ENCODE data around the gene NSMCE1.

The NSMCE1 gene

GRCh38 chr16:27293343-27293742 is 24.8 kb upstream of the NSMCE1 start:
- no peak overlapping the region for H3K4me2 ChIP-seq (ENCODE audit: low read length)
- no peaks in the 10 kb centered on the region for H3K79me2 ChIP-seq (ENCODE audit: control insufficient read depth, insufficient read depth, low read length, poor library complexity)
- H2BK12ac ChIP-seq (ENCODE audit: low read length), result no peak overlapping the region
- no peak overlapping the region for H2BK120ac ChIP-seq (ENCODE audit: insufficient read depth, low read length, poor library complexity)
- H3K36me3 ChIP-seq (ENCODE audit: control insufficient read depth in 1 of 2, insufficient read depth in 2 of 2, low read length in 2 of 2), result no peaks in the 10 kb centered on the region
- H3K4me1 ChIP-seq (ENCODE audit: control insufficient read depth in 1 of 2, insufficient read depth in 2 of 2, low read length in 2 of 2), result no peaks in the 10 kb centered on the region
- H3K27ac ChIP-seq (ENCODE audit: low read depth, low read length), result no peak overlapping the region
- no peak overlapping the region for H4K12ac ChIP-seq (ENCODE audit: low read depth, low read length)
- no peak overlapping the region for H2AFZ ChIP-seq (ENCODE audit: insufficient read depth, low read length, poor library complexity)
- H3K9me3 ChIP-seq (ENCODE audit: insufficient read depth, low read depth, low read length), result no peaks in the 10 kb centered on the region
- no CpG with 5 or more reads among the region's 5 CpGs for WGBS (ENCODE audit: extremely low coverage, insufficient coverage, insufficient read length)
- H3K18ac ChIP-seq (ENCODE audit: low read length), result no peak overlapping the region
- H3K4me3 ChIP-seq (ENCODE audit: low read depth, low read length), result no peak overlapping the region
- no peak overlapping the region for H4K91ac ChIP-seq (ENCODE audit: low read depth, low read length)
- no peak overlapping the region for H3K23ac ChIP-seq (ENCODE audit: low read length)
- H2BK5ac ChIP-seq (ENCODE audit: low read depth, low read length, poor library complexity), result no peak overlapping the region
- no peak overlapping the region for H3K9ac ChIP-seq (ENCODE audit: low read length)
- no peak overlapping the region for H4K8ac ChIP-seq (ENCODE audit: low read depth, low read length)
- no peak overlapping the region for H3K4ac ChIP-seq (ENCODE audit: low read depth, low read length)
- H2AK5ac ChIP-seq (ENCODE audit: low read length), result no peak overlapping the region
- no peaks in the 10 kb centered on the region for H3K79me1 ChIP-seq (ENCODE audit: low read length)
- no peak for DNase-seq
- H3K27me3 ChIP-seq (ENCODE audit: insufficient read depth, low read length), result no peaks in the 10 kb centered on the region
- H3K14ac ChIP-seq (ENCODE audit: low read length), result no peak overlapping the region

- no CpG with 5 or more reads among the region's 4 CpGs for WGBS (ENCODE audit: extremely low coverage, insufficient coverage, insufficient read length)
- no peak overlapping the region for H2AK5ac ChIP-seq (ENCODE audit: low read length)
- H3K4me1 ChIP-seq (ENCODE audit: control insufficient read depth in 1 of 2, insufficient read depth in 2 of 2, low read length in 2 of 2), result no peaks in the 10 kb centered on the region
- no peak overlapping the region for H2BK120ac ChIP-seq (ENCODE audit: insufficient read depth, low read length, poor library complexity)
- no peak overlapping the region for H4K8ac ChIP-seq (ENCODE audit: low read depth, low read length)
- H4K91ac ChIP-seq (ENCODE audit: low read depth, low read length), result no peak overlapping the region
- no peak overlapping the region for H3K4me2 ChIP-seq (ENCODE audit: low read length)
- H3K27me3 ChIP-seq (ENCODE audit: insufficient read depth, low read length), result no peaks in the 10 kb centered on the region
- H3K9ac ChIP-seq (ENCODE audit: low read length), result no peak overlapping the region
- H2BK12ac ChIP-seq (ENCODE audit: low read length), result no peak overlapping the region
- no peak overlapping the region for H3K4ac ChIP-seq (ENCODE audit: low read depth, low read length)
- no peak overlapping the region for H2AFZ ChIP-seq (ENCODE audit: insufficient read depth, low read length, poor library complexity)
- H2BK5ac ChIP-seq (ENCODE audit: low read depth, low read length, poor library complexity), result no peak overlapping the region
- no peak overlapping the region for H3K23ac ChIP-seq (ENCODE audit: low read length)
- H3K27ac ChIP-seq (ENCODE audit: low read depth, low read length), result no peak overlapping the region
- H3K4me3 ChIP-seq (ENCODE audit: low read depth, low read length), result no peak overlapping the region
- H3K79me2 ChIP-seq (ENCODE audit: control insufficient read depth, insufficient read depth, low read length, poor library complexity), result no peaks in the 10 kb centered on the region
- H3K9me3 ChIP-seq (ENCODE audit: insufficient read depth, low read depth, low read length), result no peaks in the 10 kb centered on the region
- no peak overlapping the region for H3K18ac ChIP-seq (ENCODE audit: low read length)
- no peaks in the 10 kb centered on the region for H3K79me1 ChIP-seq (ENCODE audit: low read length)
- no peak overlapping the region for H4K12ac ChIP-seq (ENCODE audit: low read depth, low read length)
- no peak overlapping the region for H3K14ac ChIP-seq (ENCODE audit: low read length)
- H3K36me3 ChIP-seq (ENCODE audit: control insufficient read depth in 1 of 2, insufficient read depth in 2 of 2, low read length in 2 of 2), result no peaks in the 10 kb centered on the region
- DNase-seq, result no peak
Measured at GRCh38 chr16:27291722-27292240, 23.2 kb upstream of the NSMCE1 start.

- H4K91ac ChIP-seq (ENCODE audit: low read depth, low read length), result no peak overlapping the region
- no peak overlapping the region for H4K8ac ChIP-seq (ENCODE audit: low read depth, low read length)
- no peak overlapping the region for H2BK120ac ChIP-seq (ENCODE audit: insufficient read depth, low read length, poor library complexity)
- H2AK5ac ChIP-seq (ENCODE audit: low read length), result no peak overlapping the region
- no peak overlapping the region for H3K4me3 ChIP-seq (ENCODE audit: low read depth, low read length)
- H3K36me3 ChIP-seq (ENCODE audit: control insufficient read depth in 1 of 2, insufficient read depth in 2 of 2, low read length in 2 of 2), result no peaks in the 10 kb centered on the region
- no peak overlapping the region for H2BK12ac ChIP-seq (ENCODE audit: low read length)
- no peak overlapping the region for H3K14ac ChIP-seq (ENCODE audit: low read length)
- H3K79me2 ChIP-seq (ENCODE audit: control insufficient read depth, insufficient read depth, low read length, poor library complexity), result no peaks in the 10 kb centered on the region
- no peaks in the 10 kb centered on the region for H3K79me1 ChIP-seq (ENCODE audit: low read length)
- H3K23ac ChIP-seq (ENCODE audit: low read length), result no peak overlapping the region
- H3K18ac ChIP-seq (ENCODE audit: low read length), result no peak overlapping the region
- no peaks in the 10 kb centered on the region for H3K27me3 ChIP-seq (ENCODE audit: insufficient read depth, low read length)
- no peak overlapping the region for H4K12ac ChIP-seq (ENCODE audit: low read depth, low read length)
- no peak for DNase-seq
- no peaks in the 10 kb centered on the region for H3K9me3 ChIP-seq (ENCODE audit: insufficient read depth, low read depth, low read length)
- H2AFZ ChIP-seq (ENCODE audit: insufficient read depth, low read length, poor library complexity), result no peak overlapping the region
- H3K4me1 ChIP-seq (ENCODE audit: control insufficient read depth in 1 of 2, insufficient read depth in 2 of 2, low read length in 2 of 2), result no peaks in the 10 kb centered on the region
- no peak overlapping the region for H3K4me2 ChIP-seq (ENCODE audit: low read length)
- H2BK5ac ChIP-seq (ENCODE audit: low read depth, low read length, poor library complexity), result no peak overlapping the region
- no peak overlapping the region for H3K4ac ChIP-seq (ENCODE audit: low read depth, low read length)
- no CpG with 5 or more reads among the region's 5 CpGs for WGBS (ENCODE audit: extremely low coverage, insufficient coverage, insufficient read length)
- H3K27ac ChIP-seq (ENCODE audit: low read depth, low read length), result no peak overlapping the region
- no peak overlapping the region for H3K9ac ChIP-seq (ENCODE audit: low read length)
Measured at GRCh38 chr16:27291106-27291505, 22.5 kb upstream of the NSMCE1 start.

GRCh38 chr16:27290562-27290961 is 22.0 kb upstream of the NSMCE1 start:
- H2AFZ ChIP-seq (ENCODE audit: insufficient read depth, low read length, poor library complexity), result no peak overlapping the region
- no peak overlapping the region for H3K4ac ChIP-seq (ENCODE audit: low read depth, low read length)
- no peak overlapping the region for H2BK120ac ChIP-seq (ENCODE audit: insufficient read depth, low read length, poor library complexity)
- H2BK12ac ChIP-seq (ENCODE audit: low read length), result no peak overlapping the region
- no peaks in the 10 kb centered on the region for H3K79me1 ChIP-seq (ENCODE audit: low read length)
- H3K18ac ChIP-seq (ENCODE audit: low read length), result no peak overlapping the region
- H3K27me3 ChIP-seq (ENCODE audit: insufficient read depth, low read length), result no peaks in the 10 kb centered on the region
- H2BK5ac ChIP-seq (ENCODE audit: low read depth, low read length, poor library complexity), result no peak overlapping the region
- no peak overlapping the region for H3K4me2 ChIP-seq (ENCODE audit: low read length)
- H4K91ac ChIP-seq (ENCODE audit: low read depth, low read length), result no peak overlapping the region
- DNase-seq, result no peak
- no peaks in the 10 kb centered on the region for H3K79me2 ChIP-seq (ENCODE audit: control insufficient read depth, insufficient read depth, low read length, poor library complexity)
- no peak overlapping the region for H3K14ac ChIP-seq (ENCODE audit: low read length)
- H3K9ac ChIP-seq (ENCODE audit: low read length), result no peak overlapping the region
- no peak overlapping the region for H3K27ac ChIP-seq (ENCODE audit: low read depth, low read length)
- H3K4me1 ChIP-seq (ENCODE audit: control insufficient read depth in 1 of 2, insufficient read depth in 2 of 2, low read length in 2 of 2), result no peaks in the 10 kb centered on the region
- no peaks in the 10 kb centered on the region for H3K9me3 ChIP-seq (ENCODE audit: insufficient read depth, low read depth, low read length)
- no peak overlapping the region for H2AK5ac ChIP-seq (ENCODE audit: low read length)
- H3K4me3 ChIP-seq (ENCODE audit: low read depth, low read length), result no peak overlapping the region
- H3K36me3 ChIP-seq (ENCODE audit: control insufficient read depth in 1 of 2, insufficient read depth in 2 of 2, low read length in 2 of 2), result no peaks in the 10 kb centered on the region
- no peak overlapping the region for H4K12ac ChIP-seq (ENCODE audit: low read depth, low read length)
- H4K8ac ChIP-seq (ENCODE audit: low read depth, low read length), result no peak overlapping the region
- no peak overlapping the region for H3K23ac ChIP-seq (ENCODE audit: low read length)
